ENCODE results near the gene UBE2N. TPM values are rescaled to one million over a fixed set of nuclear protein-coding genes. Genes with fewer than 3 reads are reported as not detected.
"Not testable (repeated sequence)": the region's sequence is repeated elsewhere in the genome, so short reads cannot be mapped to it uniquely, and the experiment has no call there.

Gene UBE2N
- total RNA-seq, 1 donor from 2014 or later, result 89.2 TPM

- ATAC-seq, result not testable (repeated sequence)
Measured at GRCh38 chr12:93409343-93410187, 32.2 kb downstream of the UBE2N start.

- ATAC-seq, result no peak
Measured at GRCh38 chr12:93408813-93409212, 32.9 kb downstream of the UBE2N start.

GRCh38 chr12:93407963-93408283 is 33.8 kb downstream of the UBE2N start:
- ATAC-seq, result no peak

- ATAC-seq, result peak; percentile 31
Measured at GRCh38 chr12:93407054-93407962, 34.4 kb downstream of the UBE2N start.

- no peak for ATAC-seq
Measured at GRCh38 chr12:93404961-93405849, 36.5 kb downstream of the UBE2N start.

- ATAC-seq, result no peak
Measured at GRCh38 chr12:93403988-93404803, 37.6 kb downstream of the UBE2N start.

- no peak for ATAC-seq
Measured at GRCh38 chr12:93402333-93403311, 39.1 kb downstream of the UBE2N start.

- peak; percentile 96 for ATAC-seq
Measured at GRCh38 chr12:93399183-93399863, 42.4 kb downstream of the UBE2N start.

- ATAC-seq, result no peak
Measured at GRCh38 chr12:93397412-93397811, 44.3 kb downstream of the UBE2N start.

- ATAC-seq, result no peak
Measured at GRCh38 chr12:93393425-93393824, 48.3 kb downstream of the UBE2N start.

GRCh38 chr12:93390549-93391297 is 51.0 kb downstream of the UBE2N start:
- no peak for ATAC-seq

- no peak for ATAC-seq
Measured at GRCh38 chr12:93390031-93390430, 51.7 kb downstream of the UBE2N start.

GRCh38 chr12:93387780-93388179 is 54.0 kb downstream of the UBE2N start:
- ATAC-seq, result no peak

GRCh38 chr12:93381976-93382437 is 59.7 kb downstream of the UBE2N start:
- not testable (repeated sequence) for ATAC-seq

- ATAC-seq, result no peak
Measured at GRCh38 chr12:93381161-93381975, 60.4 kb downstream of the UBE2N start.

GRCh38 chr12:93380480-93381121 is 61.1 kb downstream of the UBE2N start:
- ATAC-seq, result no peak

GRCh38 chr12:93379981-93380361 is 61.8 kb downstream of the UBE2N start:
- no peak for ATAC-seq
